Astrocyte (in vitro differentiated cells and primary cell): Measurements from ENCODE around the gene TTC9.

Experiments
- EZH2 ChIP-seq: IDR thresholded peaks from 2 replicates; pipeline ENCODE4 v1.6.1; 2012; ENCODE audit warnings: mild to moderate bottlenecking, low read length, inconsistent platforms; ENCODE audit not compliant: insufficient read depth
- TF ChIP-seq, protein P1 (sequence below): IDR thresholded peaks from 2 replicates; pipeline ENCODE4 v1.5.1; 2011; ENCODE audit warnings: low read depth, mild to moderate bottlenecking, inconsistent platforms, low read length, moderate library complexity; ENCODE audit not compliant: insufficient read depth

GRCh38 chr14:70663707-70664179, 22.0 kb downstream of the TTC9 start:
- TF ChIP-seq, protein P1, sequence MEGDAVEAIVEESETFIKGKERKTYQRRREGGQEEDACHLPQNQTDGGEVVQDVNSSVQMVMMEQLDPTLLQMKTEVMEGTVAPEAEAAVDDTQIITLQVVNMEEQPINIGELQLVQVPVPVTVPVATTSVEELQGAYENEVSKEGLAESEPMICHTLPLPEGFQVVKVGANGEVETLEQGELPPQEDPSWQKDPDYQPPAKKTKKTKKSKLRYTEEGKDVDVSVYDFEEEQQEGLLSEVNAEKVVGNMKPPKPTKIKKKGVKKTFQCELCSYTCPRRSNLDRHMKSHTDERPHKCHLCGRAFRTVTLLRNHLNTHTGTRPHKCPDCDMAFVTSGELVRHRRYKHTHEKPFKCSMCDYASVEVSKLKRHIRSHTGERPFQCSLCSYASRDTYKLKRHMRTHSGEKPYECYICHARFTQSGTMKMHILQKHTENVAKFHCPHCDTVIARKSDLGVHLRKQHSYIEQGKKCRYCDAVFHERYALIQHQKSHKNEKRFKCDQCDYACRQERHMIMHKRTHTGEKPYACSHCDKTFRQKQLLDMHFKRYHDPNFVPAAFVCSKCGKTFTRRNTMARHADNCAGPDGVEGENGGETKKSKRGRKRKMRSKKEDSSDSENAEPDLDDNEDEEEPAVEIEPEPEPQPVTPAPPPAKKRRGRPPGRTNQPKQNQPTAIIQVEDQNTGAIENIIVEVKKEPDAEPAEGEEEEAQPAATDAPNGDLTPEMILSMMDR: no peak
- TF ChIP-seq EZH2: no peak
